ENCODE measurements around the gene ZNF687. TPM values are rescaled to one million over a fixed set of nuclear protein-coding genes. Genes with fewer than 3 reads are reported as not detected.
A peak's percentile ranks its signal among the peaks of the same experiment; 100 is the strongest.

Gene ZNF687
- total RNA-seq, 8 experiments from 2014 or later = 8.9 to 33.2 (median 21.9) TPM

DNA sequence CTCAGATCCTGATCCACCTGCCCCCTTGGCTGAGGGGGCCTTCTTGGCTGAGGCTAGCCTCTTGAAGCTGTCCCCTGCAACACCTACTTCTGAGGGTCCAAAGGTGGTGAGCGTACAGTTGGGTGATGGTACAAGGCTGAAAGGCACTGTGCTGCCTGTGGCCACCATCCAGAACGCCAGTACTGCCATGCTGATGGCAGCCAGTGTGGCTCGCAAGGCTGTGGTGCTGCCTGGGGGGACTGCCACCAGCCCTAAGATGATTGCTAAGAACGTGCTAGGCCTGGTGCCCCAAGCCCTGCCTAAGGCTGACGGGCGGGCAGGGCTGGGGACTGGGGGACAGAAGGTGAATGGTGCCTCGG is 5.2 kb downstream of the ZNF687 start:
- no peak overlapping the region for H3K27ac ChIP-seq
- H3K4me1 ChIP-seq (replicated peaks in 1 of 2) = peaks cover 9 to 10% of the 10 kb centered on the region in 2 donors
- ATAC-seq (replicated peaks in 6 of 8) = no peak
- H3K4me3 ChIP-seq = no peak overlapping the region
- 83 to 100% (median 100%) methylated on average over 1 to 5 of the region's 7 CpGs; no CpG with 5 or more reads in 5 of the 10 experiments for WGBS, 10 experiments
- in situ Hi-C loops (cut with MboI; ENCODE audit: low pct_unique_long_range_greater_than_20kb in 2 of 9, low sequenced_read_pairs in 9 of 9, unreplicated experiment in 9 of 9) = no loop called here

DNA sequence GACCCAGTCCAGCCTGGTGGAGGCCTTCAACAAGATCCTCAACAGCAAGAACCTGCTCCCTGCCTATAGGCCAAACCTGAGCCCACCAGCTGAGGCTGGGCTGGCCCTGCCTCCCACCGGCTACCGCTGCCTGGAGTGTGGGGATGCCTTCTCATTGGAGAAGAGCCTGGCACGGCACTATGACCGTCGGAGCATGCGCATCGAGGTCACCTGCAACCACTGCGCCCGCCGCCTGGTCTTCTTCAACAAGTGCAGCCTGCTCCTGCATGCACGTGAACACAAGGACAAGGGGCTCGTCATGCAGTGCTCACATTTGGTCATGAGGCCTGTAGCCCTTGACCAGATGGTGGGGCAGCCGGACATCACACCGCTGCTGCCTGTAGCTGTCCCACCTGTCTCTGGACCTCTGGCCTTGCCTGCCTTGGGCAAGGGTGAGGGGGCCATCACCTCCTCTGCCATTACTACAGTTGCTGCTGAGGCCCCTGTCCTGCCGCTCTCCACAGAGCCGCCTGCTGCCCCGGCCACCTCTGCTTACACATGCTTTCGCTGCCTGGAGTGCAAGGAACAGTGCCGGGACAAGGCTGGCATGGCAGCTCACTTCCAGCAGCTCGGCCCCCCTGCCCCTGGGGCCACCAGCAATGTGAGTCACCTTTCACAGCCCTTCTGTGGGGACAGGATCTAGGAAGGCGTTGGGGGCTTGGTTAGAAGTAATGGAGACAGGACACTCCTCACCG is 5.8 kb downstream of the ZNF687 start:
- H3K27ac ChIP-seq = no peak overlapping the region
- in situ Hi-C loops (cut with MboI; ENCODE audit: low pct_unique_long_range_greater_than_20kb in 2 of 9, low sequenced_read_pairs in 9 of 9, unreplicated experiment in 9 of 9) = no loop called here
- 67 to 100% (median 95%) methylated on average over 1 to 16 of the region's 22 CpGs; no CpG with 5 or more reads in 3 of the 10 experiments for WGBS, 10 experiments

DNA sequence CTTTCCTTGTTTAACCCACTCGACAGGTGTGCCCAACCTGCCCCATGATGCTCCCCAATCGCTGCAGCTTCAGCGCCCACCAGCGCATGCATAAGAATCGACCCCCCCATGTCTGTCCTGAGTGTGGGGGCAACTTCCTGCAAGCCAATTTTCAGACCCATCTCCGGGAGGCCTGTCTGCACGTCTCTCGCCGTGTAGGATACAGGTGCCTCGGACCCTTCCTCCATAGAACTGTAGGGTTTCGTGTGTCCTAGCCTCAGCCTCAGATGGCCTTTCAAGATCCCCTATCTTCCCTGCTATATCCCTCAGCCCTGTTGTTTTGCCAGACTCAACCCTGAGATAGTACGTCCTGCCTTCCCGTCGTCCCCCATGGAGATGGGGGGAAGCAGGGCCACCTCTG is 6.4 kb downstream of the ZNF687 start:
- H3K4me1 ChIP-seq (replicated peaks in 1 of 2) = peaks cover 6 to 10% of the 10 kb centered on the region in 2 donors
- in situ Hi-C loops (cut with MboI; ENCODE audit: low pct_unique_long_range_greater_than_20kb in 2 of 9, low sequenced_read_pairs in 9 of 9, unreplicated experiment in 9 of 9) = no loop called here
- 80 to 100% (median 91%) methylated on average over 1 to 8 of the region's 14 CpGs; no CpG with 5 or more reads in 4 of the 10 experiments for WGBS, 10 experiments
- H3K4me3 ChIP-seq = no peak overlapping the region
- H3K27ac ChIP-seq = no peak overlapping the region
- no peak for ATAC-seq (replicated peaks in 6 of 8)

More for the DNA sequence above, 5.8 kb downstream of the ZNF687 start:
- peaks cover 9 to 10% of the 10 kb centered on the region in 2 donors for H3K4me1 ChIP-seq (replicated peaks in 1 of 2)
- ATAC-seq (replicated peaks in 6 of 8) = no peak
- H3K4me3 ChIP-seq = no peak overlapping the region

DNA sequence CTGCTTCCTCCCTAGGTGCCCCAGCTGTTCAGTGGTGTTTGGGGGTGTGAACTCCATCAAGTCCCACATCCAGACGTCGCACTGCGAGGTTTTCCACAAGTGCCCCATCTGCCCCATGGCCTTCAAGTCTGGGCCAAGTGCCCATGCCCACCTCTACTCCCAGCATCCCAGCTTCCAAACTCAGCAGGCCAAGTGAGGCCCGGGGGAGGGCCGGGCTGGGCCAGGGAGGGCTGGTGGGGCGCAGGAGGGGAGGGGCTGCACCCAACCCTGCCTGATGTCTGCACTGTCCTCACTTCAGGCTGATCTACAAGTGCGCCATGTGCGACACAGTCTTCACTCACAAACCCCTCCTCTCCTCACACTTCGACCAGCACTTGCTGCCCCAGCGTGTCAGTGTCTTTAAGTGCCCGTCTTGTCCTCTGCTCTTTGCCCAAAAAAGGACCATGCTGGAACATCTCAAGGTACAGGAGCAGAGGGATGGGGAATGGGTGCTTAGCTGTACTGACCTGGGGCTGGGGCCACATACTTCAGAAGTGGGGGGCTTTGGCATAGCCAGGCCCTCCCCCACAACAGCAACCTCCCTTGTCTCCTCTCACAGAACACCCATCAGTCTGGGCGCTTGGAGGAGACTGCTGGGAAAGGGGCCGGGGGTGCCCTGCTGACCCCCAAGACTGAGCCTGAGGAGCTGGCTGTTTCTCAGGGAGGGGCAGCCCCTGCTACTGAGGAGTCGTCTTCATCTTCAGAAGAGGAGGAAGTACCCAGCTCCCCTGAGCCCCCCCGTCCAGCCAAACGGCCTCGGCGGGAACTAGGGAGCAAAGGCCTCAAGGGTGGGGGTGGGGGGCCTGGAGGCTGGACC is 7.2 kb downstream of the ZNF687 start:
- in situ Hi-C loops (cut with MboI; ENCODE audit: low pct_unique_long_range_greater_than_20kb in 2 of 9, low sequenced_read_pairs in 9 of 9, unreplicated experiment in 9 of 9) = no loop called here
- peak in 1 of 8 experiments; percentile 5 for ATAC-seq (replicated peaks in 6 of 8)
- Histone ChIP-seq H3K4me1 (replicated peaks in 1 of 2) (peaks cover 8 to 10% of the 10 kb centered on the region in 2 donors), H3K27ac (no peak overlapping the region), H3K4me3 (no peak overlapping the region)
- WGBS, 10 experiments = 50 to 100% (median 100%) methylated on average over 1 to 2 of the region's 18 CpGs; no CpG with 5 or more reads in 7 of the 10 experiments

DNA sequence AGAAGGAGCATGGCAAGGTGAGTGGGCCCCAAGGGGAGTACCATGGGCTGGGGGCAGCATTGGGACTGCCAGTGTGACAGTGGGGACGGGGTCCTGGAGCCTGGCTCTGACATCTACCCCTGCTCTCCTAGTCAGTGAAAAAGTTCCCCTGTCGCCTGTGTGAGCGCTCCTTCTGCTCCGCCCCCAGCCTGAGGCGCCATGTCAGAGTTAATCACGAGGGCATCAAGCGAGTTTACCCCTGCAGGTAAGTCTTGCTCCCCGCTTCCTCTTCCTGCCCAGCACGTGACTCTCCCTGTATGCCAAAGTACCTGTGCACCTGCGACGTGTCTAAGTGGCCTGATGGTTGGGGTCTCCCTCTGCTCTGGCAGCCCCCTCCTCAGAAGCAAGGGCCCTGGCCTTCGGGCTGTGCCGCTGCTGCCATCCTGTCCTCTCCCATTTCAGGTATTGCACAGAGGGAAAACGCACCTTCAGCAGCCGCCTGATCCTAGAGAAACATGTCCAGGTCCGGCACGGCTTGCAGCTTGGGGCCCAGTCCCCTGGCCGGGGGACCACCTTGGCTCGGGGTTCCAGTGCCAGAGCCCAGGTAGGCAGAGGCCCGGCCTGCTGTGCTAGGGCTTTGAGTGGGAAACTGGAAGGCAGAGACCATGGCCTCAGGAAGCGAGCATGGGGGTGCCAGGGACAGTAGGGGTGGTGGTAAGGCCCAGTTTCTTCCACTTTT is 8.1 kb downstream of the ZNF687 start:
- ATAC-seq (replicated peaks in 6 of 8) = no peak
- in situ Hi-C loops (cut with MboI; ENCODE audit: low pct_unique_long_range_greater_than_20kb in 2 of 9, low sequenced_read_pairs in 9 of 9, unreplicated experiment in 9 of 9) = no loop called here
- peaks cover 16 to 17% of the 10 kb centered on the region in 2 donors for H3K4me1 ChIP-seq (replicated peaks in 1 of 2)
- 92 to 100% (median 100%) methylated on average over 1 to 16 of the region's 21 CpGs; no CpG with 5 or more reads in 4 of the 10 experiments for WGBS, 10 experiments
- no peak overlapping the region for H3K27ac ChIP-seq
- no peak overlapping the region for H3K4me3 ChIP-seq

DNA sequence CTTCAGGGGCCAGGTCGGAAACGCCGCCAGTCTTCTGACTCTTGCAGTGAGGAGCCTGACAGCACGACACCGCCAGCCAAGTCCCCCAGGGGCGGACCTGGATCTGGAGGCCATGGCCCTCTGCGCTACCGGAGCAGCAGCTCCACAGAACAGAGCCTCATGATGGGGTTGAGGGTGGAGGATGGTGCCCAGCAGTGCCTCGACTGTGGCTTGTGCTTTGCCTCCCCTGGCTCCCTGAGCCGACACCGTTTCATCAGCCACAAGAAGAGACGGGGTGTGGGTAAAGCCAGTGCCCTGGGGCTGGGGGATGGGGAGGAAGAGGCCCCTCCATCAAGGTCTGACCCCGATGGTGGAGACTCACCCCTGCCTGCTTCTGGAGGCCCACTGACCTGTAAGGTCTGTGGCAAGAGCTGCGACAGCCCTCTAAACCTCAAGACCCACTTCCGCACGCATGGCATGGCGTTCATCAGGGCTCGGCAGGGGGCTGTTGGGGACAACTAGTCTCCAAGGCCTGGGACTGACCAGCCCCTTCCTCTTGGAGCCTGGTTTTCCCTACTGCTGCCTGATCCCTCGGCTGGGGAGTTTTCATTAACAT is 8.7 kb downstream of the ZNF687 start:
- 40 to 100% (median 85%) methylated on average over 1 to 7 of the region's 19 CpGs; no CpG with 5 or more reads in 4 of the 10 experiments for WGBS, 10 experiments
- in situ Hi-C loops (cut with MboI; ENCODE audit: low pct_unique_long_range_greater_than_20kb in 2 of 9, low sequenced_read_pairs in 9 of 9, unreplicated experiment in 9 of 9) = no loop called here
- no peak for ATAC-seq (replicated peaks in 6 of 8)
- H3K4me3 ChIP-seq = no peak overlapping the region
- H3K4me1 ChIP-seq (replicated peaks in 1 of 2) = peaks cover 22 to 23% of the 10 kb centered on the region in 2 donors
- H3K27ac ChIP-seq = no peak overlapping the region

DNA sequence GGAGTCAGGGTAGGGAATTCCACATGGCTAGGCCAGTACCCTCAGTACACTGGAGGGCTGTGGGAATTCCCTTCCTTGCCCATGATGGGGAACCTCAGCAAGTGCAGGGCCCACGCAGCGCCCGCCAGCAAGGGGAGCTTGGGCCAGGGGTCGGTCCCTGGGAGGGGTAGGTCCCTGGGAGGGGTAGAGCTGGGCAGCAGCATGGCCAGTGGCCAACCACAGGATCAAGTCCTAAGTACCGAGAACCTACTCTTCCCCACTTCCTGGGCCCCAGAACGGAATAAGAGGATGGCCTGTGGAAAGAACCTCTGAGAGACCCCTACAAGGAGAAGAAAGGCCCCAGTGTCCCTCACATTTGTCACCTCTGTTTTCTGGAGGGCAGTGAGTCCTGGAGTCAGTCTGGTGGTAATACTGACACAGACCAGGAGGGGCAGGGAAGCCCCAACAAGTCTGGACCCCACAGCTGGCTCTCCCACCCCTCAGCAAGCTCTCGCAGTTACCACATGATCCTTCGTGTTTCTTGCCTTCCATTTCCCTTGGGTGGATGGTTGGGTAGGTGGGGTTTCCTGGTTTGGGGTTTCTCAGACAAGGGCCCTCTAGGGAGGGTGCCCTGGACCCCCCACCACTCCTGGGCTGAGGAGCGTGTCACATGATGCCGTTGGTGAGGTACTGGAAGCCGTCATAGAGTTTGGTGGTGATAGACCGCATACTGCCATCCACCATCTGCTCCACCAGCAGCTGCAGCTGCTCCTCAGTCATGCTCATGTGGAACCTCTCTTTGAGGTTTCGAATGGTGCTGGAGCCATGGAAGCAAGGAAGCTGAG is 10.3 kb downstream of the ZNF687 start:
- no peak overlapping the region for H3K4me3 ChIP-seq
- H3K4me1 ChIP-seq (replicated peaks in 1 of 2) = peaks cover 22 to 25% of the 10 kb centered on the region in 2 donors
- ATAC-seq (replicated peaks in 6 of 8) = peak in 1 of 8 experiments; percentile 25
- no peak overlapping the region for H3K27ac ChIP-seq
- in situ Hi-C loops (cut with MboI; ENCODE audit: low pct_unique_long_range_greater_than_20kb in 2 of 9, low sequenced_read_pairs in 9 of 9, unreplicated experiment in 9 of 9) = no loop called here
- 87 to 100% (median 99%) methylated on average over 1 to 9 of the region's 13 CpGs; no CpG with 5 or more reads in 4 of the 10 experiments for WGBS, 10 experiments

DNA sequence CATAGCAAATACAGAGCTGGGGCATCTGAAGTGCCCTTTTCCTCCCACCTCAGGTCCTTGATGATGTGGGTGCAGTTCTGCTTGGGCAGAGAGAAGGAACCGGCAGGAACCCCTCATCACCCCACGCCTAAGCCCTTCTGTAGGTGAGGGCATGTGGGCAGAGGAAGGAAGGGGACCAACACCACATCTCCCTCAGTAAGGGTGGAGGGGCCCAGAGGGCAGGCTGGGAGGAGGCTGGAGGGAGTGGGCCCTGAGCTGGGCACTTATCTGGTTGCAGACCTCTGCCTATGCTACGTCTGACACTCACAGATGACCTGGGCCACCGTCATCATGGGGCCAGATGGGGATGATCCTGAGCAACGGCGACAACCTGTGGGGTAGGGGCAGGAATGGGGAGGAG is 11.0 kb downstream of the ZNF687 start:
- 40 to 100% methylated on average over 1 of the region's 6 CpGs; no CpG with 5 or more reads in 8 of the 10 experiments for WGBS, 10 experiments
- Histone ChIP-seq H3K4me3 (no peak overlapping the region), H3K4me1 (replicated peaks in 1 of 2) (peaks cover 22 to 25% of the 10 kb centered on the region in 2 donors), H3K27ac (no peak overlapping the region)
- no peak for ATAC-seq (replicated peaks in 6 of 8)
- in situ Hi-C loops (cut with MboI; ENCODE audit: low pct_unique_long_range_greater_than_20kb in 2 of 9, low sequenced_read_pairs in 9 of 9, unreplicated experiment in 9 of 9) = no loop called here

DNA sequence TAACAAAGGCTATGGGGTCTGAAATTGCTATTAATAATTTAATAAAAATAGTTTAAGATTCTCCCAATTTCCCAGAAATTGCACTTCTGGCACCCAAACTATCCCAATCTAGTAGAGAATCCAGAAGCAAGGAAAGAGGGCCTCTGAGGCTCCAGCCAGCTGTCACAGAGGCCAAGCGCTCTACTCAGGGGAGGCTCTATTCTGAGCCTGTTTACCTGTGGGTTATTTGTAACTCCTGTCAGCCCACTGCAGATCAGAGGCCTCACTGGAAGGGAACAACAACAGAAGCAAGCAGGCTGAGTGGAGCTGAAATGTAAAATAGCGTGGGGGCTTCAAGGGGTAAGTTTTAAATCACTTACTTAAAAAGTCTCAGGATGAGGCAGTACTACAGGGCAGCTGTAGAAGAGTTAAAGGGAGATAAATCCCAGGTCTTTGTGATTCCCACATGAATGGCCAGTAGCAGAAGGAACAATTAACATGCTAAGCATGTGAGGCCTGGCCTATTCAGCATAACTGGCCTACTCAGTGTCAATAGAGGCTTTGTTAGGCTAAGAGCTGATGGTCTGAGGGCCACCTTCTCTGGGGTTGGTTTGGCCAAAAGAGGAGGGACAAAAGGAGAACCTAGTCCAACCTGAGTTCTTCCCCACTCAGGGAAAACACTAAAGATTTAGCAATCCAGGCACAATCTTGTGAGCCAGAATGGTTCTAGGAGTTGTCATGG is 12.8 kb downstream of the ZNF687 start:
- peaks cover 22 to 25% of the 10 kb centered on the region in 2 donors for H3K4me1 ChIP-seq (replicated peaks in 1 of 2)
- in situ Hi-C loops (cut with MboI; ENCODE audit: low pct_unique_long_range_greater_than_20kb in 2 of 9, low sequenced_read_pairs in 9 of 9, unreplicated experiment in 9 of 9) = no loop called here
- peak in 5 of 8 experiments; percentile 80 to 83 (median 81) for ATAC-seq (replicated peaks in 6 of 8)
- no peak overlapping the region for H3K4me3 ChIP-seq
- peak overlapping the region; percentile 53 to 60 for H3K27ac ChIP-seq
- WGBS, 10 experiments = 10 to 100% (median 25%) methylated on average over 1 to 2 of the region's 2 CpGs; no CpG with 5 or more reads in 3 of the 10 experiments

DNA sequence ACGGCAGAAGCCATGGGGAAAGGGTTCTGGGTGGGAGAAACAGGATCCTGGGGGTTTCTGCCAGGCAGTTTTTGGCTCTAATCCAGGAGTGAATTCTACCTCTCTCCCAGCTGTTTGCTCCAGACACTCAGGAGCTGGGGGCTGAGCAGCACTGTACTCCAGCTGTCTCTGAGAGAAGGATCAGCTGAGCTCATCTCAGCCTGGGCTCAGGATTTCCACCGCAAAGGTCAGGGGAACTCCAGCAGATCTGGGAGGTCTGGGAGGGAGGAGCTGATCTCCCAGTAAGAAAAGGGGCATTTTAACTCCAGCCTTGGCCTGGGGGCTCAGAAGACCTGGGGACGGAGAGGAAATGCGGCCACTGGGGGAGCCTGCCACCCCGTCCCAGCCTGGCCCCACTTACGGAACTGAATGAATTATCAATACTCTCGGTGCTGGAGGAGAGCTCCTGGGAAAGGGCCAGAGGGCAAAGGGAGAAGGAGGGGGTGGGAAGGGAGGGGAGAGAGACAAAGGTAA is 27.8 kb downstream of the ZNF687 start:
- in situ Hi-C loops (cut with MboI; ENCODE audit: low pct_unique_long_range_greater_than_20kb in 2 of 9, low sequenced_read_pairs in 9 of 9, unreplicated experiment in 9 of 9) = no loop called here
- H3K4me1 ChIP-seq (replicated peaks in 1 of 2) = peaks cover 5 to 18% of the 10 kb centered on the region in 2 donors
- peak in 1 of 8 experiments; percentile 60 for ATAC-seq (replicated peaks in 6 of 8)

DNA sequence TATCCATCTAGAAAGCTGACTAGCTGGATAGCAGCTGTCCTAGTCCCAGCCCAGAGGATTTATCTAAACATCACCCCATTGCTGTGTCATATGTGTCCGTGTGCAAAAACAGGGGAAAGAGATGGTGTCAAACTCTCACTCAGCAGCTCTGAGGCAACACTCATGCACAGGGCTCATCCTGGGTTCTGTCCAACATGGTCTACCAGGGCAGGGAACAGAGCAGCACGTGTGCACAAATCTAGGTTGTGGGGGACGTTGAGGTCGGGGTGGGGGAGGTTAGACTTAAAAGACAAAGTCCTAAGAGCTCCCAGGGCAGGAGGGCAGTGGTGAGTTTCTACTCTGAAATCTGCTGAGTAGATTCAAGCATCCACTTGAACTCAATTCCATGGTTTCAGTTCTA is 28.9 kb downstream of the ZNF687 start:
- 0 to 100% (median 84%) methylated on average over 1 to 4 of the region's 4 CpGs; no CpG with 5 or more reads in 2 of the 10 experiments for WGBS, 10 experiments
- ATAC-seq (replicated peaks in 6 of 8) = no peak
- Histone ChIP-seq H3K4me1 (replicated peaks in 1 of 2) (peaks cover 5 to 18% of the 10 kb centered on the region in 2 donors), H3K27ac (peak overlapping the region; percentile 71 to 82), H3K4me3 (no peak overlapping the region)
- in situ Hi-C loops (cut with MboI; ENCODE audit: low pct_unique_long_range_greater_than_20kb in 2 of 9, low sequenced_read_pairs in 9 of 9, unreplicated experiment in 9 of 9) = no loop called here

More for the DNA sequence above, 27.8 kb downstream of the ZNF687 start:
- no peak overlapping the region for H3K27ac ChIP-seq
- no peak overlapping the region for H3K4me3 ChIP-seq
- 33 to 83% (median 44%) methylated on average over 1 to 2 of the region's 7 CpGs; no CpG with 5 or more reads in 6 of the 10 experiments for WGBS, 10 experiments

All from motor neuron (in vitro differentiated cells).